ENCODE measurements around the gene SRPK2.

GRCh38 chr7:105216786-105217185 lies 171.9 kb downstream of the SRPK2 start:
- TF ChIP-seq FOXA1 (IDR thresholded peaks at IDR 0.05) (no peak), GABPA (IDR thresholded peaks at IDR 0.05 in 1 of 2, conservative IDR thresholded peaks at IDR 0.05 in 1 of 2) (no peak), CTCF (IDR thresholded peaks at IDR 0.05; ENCODE audit: low read depth, low read length, missing input control) (no peak), MAX (IDR thresholded peaks at IDR 0.05) (no peak), REST (IDR thresholded peaks at IDR 0.05) (no peak), TAF1 (conservative IDR thresholded peaks at IDR 0.05) (no peak), SP1 (IDR thresholded peaks at IDR 0.05) (no peak), ATF3 (IDR thresholded peaks at IDR 0.05) (no peak), ZBTB33 (IDR thresholded peaks at IDR 0.05) (no peak), JUND (IDR thresholded peaks at IDR 0.05) (no peak), RXRA (IDR thresholded peaks at IDR 0.05) (no peak), FOXA2 (IDR thresholded peaks at IDR 0.05) (no peak), YY1 (IDR thresholded peaks at IDR 0.05) (no peak)
